SJSA1 (cell line): Measurements from ENCODE around the gene ALPG. TPM values are rescaled to one million over a fixed set of nuclear protein-coding genes. Genes with fewer than 3 reads are reported as not detected.
"Not testable (repeated sequence)": the region's sequence is repeated elsewhere in the genome, so short reads cannot be mapped to it uniquely, and the experiment has no call there.

Experiments
- DNase-seq, 2 experiments: peaks; one replicate each; pipeline ENCODE4 v3.0.0-alpha.2; 2015 to 2020; ENCODE audit warnings: low spot score in 2 of 2, low read depth in 1 of 2
- H3K27ac ChIP-seq: fragments of 250-450 bp; sonication (Bioruptor Pico); 2 replicates; pipeline ENCODE4 v1.5.1; 2020; ENCODE audit warnings: mild to moderate bottlenecking, moderate library complexity
- H3K27me3 ChIP-seq: fragments of 250-450 bp; sonication (Bioruptor Pico); replicated peaks from 2 replicates; pipeline ENCODE4 v1.5.1; 2020; ENCODE audit warnings: mild to moderate bottlenecking, moderate library complexity
- H3K36me3 ChIP-seq: fragments of 250-450 bp; sonication (Bioruptor Pico); 2 replicates; pipeline ENCODE4 v1.5.1; 2020; ENCODE audit warnings: mild to moderate bottlenecking
- H3K4me1 ChIP-seq: fragments of 250-450 bp; sonication (Bioruptor Pico); replicated peaks from 2 replicates; pipeline ENCODE4 v1.6.1; 2021; ENCODE audit warnings: mild to moderate bottlenecking
- H3K4me3 ChIP-seq: fragments of 250-450 bp; sonication (Bioruptor Pico); 2 replicates; pipeline ENCODE4 v1.5.1; 2020; ENCODE audit warnings: mild to moderate bottlenecking
- H3K9me3 ChIP-seq: fragments of 250-450 bp; sonication (Bioruptor Pico); replicated peaks from 2 replicates; pipeline ENCODE4 v1.5.1; 2020; ENCODE audit warnings: mild to moderate bottlenecking
- total RNA-seq: library from RNA; depleted of rRNA; stranded (reverse); fragments of >200 nt; shearing (Covaris generic); gene quantifications from 2 replicates; pipeline ENCODE4 v1.2.3, GENCODE V29; 2014

ALPG gene
- total RNA-seq, 1 experiment from 2014 or later, result 0.03 TPM

- DNase-seq, result no peak
- no peak overlapping the region for H3K4me3 ChIP-seq
- no peaks in the 10 kb centered on the region for H3K27me3 ChIP-seq
- no peaks in the 10 kb centered on the region for H3K36me3 ChIP-seq
- peaks cover 39% of the 10 kb centered on the region for H3K4me1 ChIP-seq
- no peak overlapping the region for H3K27ac ChIP-seq
- no peaks in the 10 kb centered on the region for H3K9me3 ChIP-seq
Measured at GRCh38 chr2:232382331-232383225, 24.1 kb upstream of the ALPG start.

- Histone ChIP-seq H3K4me1 (peaks cover 53% of the 10 kb centered on the region), H3K9me3 (no peaks in the 10 kb centered on the region), H3K27ac (no peak overlapping the region), H3K27me3 (no peaks in the 10 kb centered on the region), H3K4me3 (no peak overlapping the region), H3K36me3 (no peaks in the 10 kb centered on the region)
- DNase-seq, result no peak
Measured at GRCh38 chr2:232384466-232384865, 22.2 kb upstream of the ALPG start.

GRCh38 chr2:232385058-232385457, 21.6 kb upstream of the ALPG start:
- Histone ChIP-seq H3K27ac (peak overlapping the region; percentile 89), H3K4me3 (peak overlapping the region; percentile 8), H3K4me1 (peaks cover 59% of the 10 kb centered on the region)
- peak in 1 of 2 experiments; percentile 41 for DNase-seq
- not testable (repeated sequence) for H3K36me3 ChIP-seq, H3K27me3 ChIP-seq, H3K9me3 ChIP-seq

- Histone ChIP-seq H3K9me3 (no peaks in the 10 kb centered on the region), H3K4me3 (peak overlapping the region; percentile 32), H3K27me3 (no peaks in the 10 kb centered on the region), H3K4me1 (peaks cover 67% of the 10 kb centered on the region), H3K27ac (peak overlapping the region; percentile 89), H3K36me3 (no peaks in the 10 kb centered on the region)
- DNase-seq, result peak; percentile 93 to 94
Measured at GRCh38 chr2:232385660-232386489, 20.8 kb upstream of the ALPG start.

GRCh38 chr2:232386490-232386739, 20.2 kb upstream of the ALPG start:
- Histone ChIP-seq H3K36me3 (no peaks in the 10 kb centered on the region), H3K9me3 (no peaks in the 10 kb centered on the region), H3K27ac (peak overlapping the region; percentile 89), H3K27me3 (no peaks in the 10 kb centered on the region), H3K4me1 (peaks cover 68% of the 10 kb centered on the region), H3K4me3 (peak overlapping the region; percentile 32)
- no peak for DNase-seq

GRCh38 chr2:232386740-232387450, 19.7 kb upstream of the ALPG start:
- Histone ChIP-seq H3K27ac (peak overlapping the region; percentile 89), H3K36me3 (no peaks in the 10 kb centered on the region), H3K9me3 (no peaks in the 10 kb centered on the region), H3K4me1 (peaks cover 67% of the 10 kb centered on the region), H3K4me3 (peak overlapping the region; percentile 32), H3K27me3 (no peaks in the 10 kb centered on the region)
- no peak for DNase-seq

GRCh38 chr2:232387451-232388171, 19.0 kb upstream of the ALPG start:
- Histone ChIP-seq H3K36me3 (no peaks in the 10 kb centered on the region), H3K9me3 (no peaks in the 10 kb centered on the region), H3K27me3 (no peaks in the 10 kb centered on the region), H3K27ac (peak overlapping the region; percentile 6; the same call in 1 of the 2 replicates), H3K4me3 (peak overlapping the region; percentile 32), H3K4me1 (peaks cover 59% of the 10 kb centered on the region)
- no peak for DNase-seq

- Histone ChIP-seq H3K27ac (peak overlapping the region; percentile 65), H3K27me3 (no peaks in the 10 kb centered on the region), H3K4me3 (no peak overlapping the region), H3K9me3 (no peaks in the 10 kb centered on the region), H3K4me1 (peaks cover 59% of the 10 kb centered on the region), H3K36me3 (no peaks in the 10 kb centered on the region)
- DNase-seq, result no peak
Measured at GRCh38 chr2:232388324-232388891, 18.2 kb upstream of the ALPG start.

GRCh38 chr2:232389327-232389726, 17.3 kb upstream of the ALPG start:
- H3K27ac ChIP-seq, result peak overlapping the region; percentile 65
- H3K36me3 ChIP-seq, result no peaks in the 10 kb centered on the region
- no peak overlapping the region for H3K4me3 ChIP-seq
- no peaks in the 10 kb centered on the region for H3K27me3 ChIP-seq
- peak; percentile 86 to 88 for DNase-seq
- H3K4me1 ChIP-seq, result peaks cover 59% of the 10 kb centered on the region
- no peaks in the 10 kb centered on the region for H3K9me3 ChIP-seq

- Histone ChIP-seq H3K27ac (peak overlapping the region; percentile 65), H3K27me3 (no peaks in the 10 kb centered on the region), H3K4me1 (peaks cover 47% of the 10 kb centered on the region), H3K4me3 (no peak overlapping the region), H3K36me3 (no peaks in the 10 kb centered on the region), H3K9me3 (no peaks in the 10 kb centered on the region)
- DNase-seq, result no peak
Measured at GRCh38 chr2:232390661-232391060, 16.0 kb upstream of the ALPG start.

GRCh38 chr2:232393556-232393955, 13.1 kb upstream of the ALPG start:
- no peak overlapping the region for H3K27ac ChIP-seq
- H3K4me1 ChIP-seq, result peaks cover 24% of the 10 kb centered on the region
- no peak overlapping the region for H3K4me3 ChIP-seq
- DNase-seq, result no peak
- no peaks in the 10 kb centered on the region for H3K9me3 ChIP-seq
- no peaks in the 10 kb centered on the region for H3K36me3 ChIP-seq
- no peaks in the 10 kb centered on the region for H3K27me3 ChIP-seq

GRCh38 chr2:232394431-232394830, 12.2 kb upstream of the ALPG start:
- H3K36me3 ChIP-seq, DNase-seq, H3K9me3 ChIP-seq, H3K27me3 ChIP-seq, H3K4me3 ChIP-seq, H3K27ac ChIP-seq: not testable (repeated sequence)
- peaks cover 15% of the 10 kb centered on the region for H3K4me1 ChIP-seq

GRCh38 chr2:232395586-232395985, 11.1 kb upstream of the ALPG start:
- H3K9me3 ChIP-seq, result no peaks in the 10 kb centered on the region

More at GRCh38 chr2:232395586-232395985, 11.1 kb upstream of the ALPG start:
- no peaks in the 10 kb centered on the region for H3K27me3 ChIP-seq
- no peaks in the 10 kb centered on the region for H3K36me3 ChIP-seq
- peaks cover 4% of the 10 kb centered on the region for H3K4me1 ChIP-seq
- DNase-seq, result no peak
- no peak overlapping the region for H3K4me3 ChIP-seq
- no peak overlapping the region for H3K27ac ChIP-seq
